ENCODE results near the gene PCNX1. TPM values are rescaled to one million over a fixed set of nuclear protein-coding genes. Genes with fewer than 3 reads are reported as not detected.
"Not testable (repeated sequence)": the region's sequence is repeated elsewhere in the genome, so short reads cannot be mapped to it uniquely, and the experiment has no call there.

Gene PCNX1
- total RNA-seq, 4 donors from 2014 or later: 34.4 to 64.5 (median 42.0) TPM

- in situ Hi-C loops (cut with MboI; ENCODE audit: low sequenced_read_pairs in 4 of 4): no loop called here
Measured at GRCh38 chr14:70871863-70872677, 35.2 kb upstream of the PCNX1 start.

GRCh38 chr14:70872678-70873020 is 34.6 kb upstream of the PCNX1 start:
- H3K4me1 ChIP-seq: no peaks in the 10 kb centered on the region
- in situ Hi-C loops (cut with MboI; ENCODE audit: low sequenced_read_pairs in 4 of 4) (no loop called here), intact Hi-C loops (cut with DNase I; ENCODE audit: low total_unique reads) (no loop called here)
- DNase-seq (no peak), ATAC-seq (no peak)
- H3K9me3 ChIP-seq: no peaks in the 10 kb centered on the region
- H3K36me3 ChIP-seq: no peaks in the 10 kb centered on the region
- H3K4me3 ChIP-seq: no peak overlapping the region
- no peaks in the 10 kb centered on the region for H3K27me3 ChIP-seq
- no peak overlapping the region for H3K27ac ChIP-seq
- TF ChIP-seq CTCF (IDR thresholded peaks at IDR 0.05 in 4 of 5, conservative IDR thresholded peaks at IDR 0.05 in 1 of 5): no peak
- no peak for TF ChIP-seq POLR2A (IDR thresholded peaks at IDR 0.05)

More at GRCh38 chr14:70871863-70872677, 35.2 kb upstream of the PCNX1 start:
- no peaks in the 10 kb centered on the region for H3K36me3 ChIP-seq
- H3K9me3 ChIP-seq: no peaks in the 10 kb centered on the region
- no peak for TF ChIP-seq POLR2A (IDR thresholded peaks at IDR 0.05)
- no peak for TF ChIP-seq CTCF (IDR thresholded peaks at IDR 0.05 in 4 of 5, conservative IDR thresholded peaks at IDR 0.05 in 1 of 5)
- intact Hi-C loops (cut with DNase I; ENCODE audit: low total_unique reads): no loop called here
- DNase-seq: no peak
- no peak overlapping the region for H3K27ac ChIP-seq
- no peak for ATAC-seq
- no peaks in the 10 kb centered on the region for H3K4me1 ChIP-seq
- no peaks in the 10 kb centered on the region for H3K27me3 ChIP-seq
- H3K4me3 ChIP-seq: no peak overlapping the region

- no peak for DNase-seq
- no peak overlapping the region for H3K27ac ChIP-seq
- TF ChIP-seq POLR2A (IDR thresholded peaks at IDR 0.05) (no peak), CTCF (IDR thresholded peaks at IDR 0.05 in 4 of 5, conservative IDR thresholded peaks at IDR 0.05 in 1 of 5) (no peak)
- H3K4me3 ChIP-seq: no peak overlapping the region
- no peaks in the 10 kb centered on the region for H3K36me3 ChIP-seq
- no peaks in the 10 kb centered on the region for H3K4me1 ChIP-seq
- H3K27me3 ChIP-seq: no peaks in the 10 kb centered on the region
- intact Hi-C loops (cut with DNase I; ENCODE audit: low total_unique reads): no loop called here
- no peak for ATAC-seq
- no peaks in the 10 kb centered on the region for H3K9me3 ChIP-seq
- in situ Hi-C loops (cut with MboI; ENCODE audit: low sequenced_read_pairs in 4 of 4): no loop called here
Measured at GRCh38 chr14:70873627-70874026, 33.6 kb upstream of the PCNX1 start.

- intact Hi-C loops (cut with DNase I; ENCODE audit: low total_unique reads); H3K9me3 ChIP-seq: not testable (repeated sequence)
Measured at GRCh38 chr14:70875811-70876460, 31.3 kb upstream of the PCNX1 start.

DNA sequence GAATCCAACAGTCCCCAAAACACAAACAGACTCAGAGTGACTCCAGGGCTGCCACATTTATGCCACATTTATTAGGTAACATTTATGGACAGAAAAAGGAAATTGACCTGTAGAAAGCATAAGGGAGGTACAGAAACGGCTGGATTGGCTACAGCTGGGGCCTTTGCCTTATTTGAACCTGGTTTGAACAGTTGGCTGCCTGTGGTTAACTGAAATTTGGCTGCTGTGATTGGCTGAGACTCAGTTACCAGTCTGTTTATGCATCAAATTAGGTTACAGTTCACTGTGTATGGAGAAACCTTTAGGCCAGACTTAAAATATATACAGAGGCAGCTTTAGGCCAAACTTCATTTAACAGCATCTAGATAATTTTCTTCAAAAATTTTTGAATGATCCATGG is 27.8 kb upstream of the PCNX1 start:
- ATAC-seq (no peak), DNase-seq (no peak)
- no peaks in the 10 kb centered on the region for H3K36me3 ChIP-seq
- H3K9me3 ChIP-seq: no peaks in the 10 kb centered on the region
- intact Hi-C loops (cut with DNase I; ENCODE audit: low total_unique reads): no loop called here
- TF ChIP-seq POLR2A (IDR thresholded peaks at IDR 0.05) (no peak), CTCF (IDR thresholded peaks at IDR 0.05 in 4 of 5, conservative IDR thresholded peaks at IDR 0.05 in 1 of 5) (no peak)
- no peak overlapping the region for H3K27ac ChIP-seq
- no peaks in the 10 kb centered on the region for H3K27me3 ChIP-seq
- in situ Hi-C loops (cut with MboI; ENCODE audit: low sequenced_read_pairs in 4 of 4): no loop called here
- H3K4me1 ChIP-seq: no peaks in the 10 kb centered on the region
- no peak overlapping the region for H3K4me3 ChIP-seq

More at GRCh38 chr14:70875811-70876460, 31.3 kb upstream of the PCNX1 start:
- H3K27ac ChIP-seq; H3K27me3 ChIP-seq; H3K4me3 ChIP-seq; H3K36me3 ChIP-seq; DNase-seq; ATAC-seq; H3K4me1 ChIP-seq; in situ Hi-C loops (cut with MboI; ENCODE audit: low sequenced_read_pairs in 4 of 4): not testable (repeated sequence)

- H3K4me1 ChIP-seq; DNase-seq; H3K27ac ChIP-seq; H3K36me3 ChIP-seq; ATAC-seq; H3K27me3 ChIP-seq; in situ Hi-C loops (cut with MboI; ENCODE audit: low sequenced_read_pairs in 4 of 4); H3K4me3 ChIP-seq; H3K9me3 ChIP-seq; intact Hi-C loops (cut with DNase I; ENCODE audit: low total_unique reads): not testable (repeated sequence)
Measured at GRCh38 chr14:70880888-70881287, 26.4 kb upstream of the PCNX1 start.

Data from gastrocnemius medialis (tissue), 4 donors.